Subcutaneous adipose tissue (tissue), 4 donors: Measurements from ENCODE around the gene RRP8. TPM values are rescaled to one million over a fixed set of nuclear protein-coding genes. Genes with fewer than 3 reads are reported as not detected.

Source experiments
- total RNA-seq, 4 donors: library from RNA; depleted of rRNA; stranded (reverse); fragments of >200 nt; gene quantifications; one replicate each; pipeline ENCODE4 v1.1.0, GENCODE V29; 2016
- TF ChIP-seq, protein P1 (sequence below): fragments of 450-650 bp; IDR thresholded peaks from one replicate; pipeline ENCODE4 v1.5.1; 2016; ENCODE audit warnings: low read depth, mild to moderate bottlenecking, control low read depth, antibody characterized with exemption, moderate library complexity

The RRP8 gene
- total RNA-seq, 4 donors from 2014 or later = 8.8 to 15.4 (median 9.8) TPM

DNA sequence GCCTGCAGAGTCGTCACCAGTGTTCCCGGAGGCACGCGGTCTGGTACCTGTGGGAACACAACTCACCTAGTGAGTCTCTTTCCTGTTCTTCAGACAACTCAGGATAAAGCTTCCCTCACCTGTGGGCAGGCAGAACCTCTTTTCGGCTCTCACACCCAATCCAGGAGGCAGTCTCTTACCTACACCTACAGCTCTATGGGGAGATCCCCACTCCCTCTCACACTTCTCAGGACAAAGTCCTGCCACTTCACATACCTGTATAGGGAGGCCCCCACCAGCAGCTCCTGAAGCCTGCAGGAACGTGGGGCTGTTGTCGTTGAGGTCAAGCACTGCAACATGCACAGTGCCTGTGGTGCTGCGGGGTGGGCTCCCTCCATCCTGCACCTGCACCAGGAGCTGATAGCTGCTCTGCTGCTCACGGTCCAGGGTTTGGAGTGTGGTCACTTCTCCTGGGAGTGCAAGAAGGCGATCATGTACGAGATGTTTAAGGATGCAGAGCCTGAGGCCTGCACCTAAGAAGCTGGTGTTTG, 28.0 kb upstream of the RRP8 start:
- TF ChIP-seq, protein P1, sequence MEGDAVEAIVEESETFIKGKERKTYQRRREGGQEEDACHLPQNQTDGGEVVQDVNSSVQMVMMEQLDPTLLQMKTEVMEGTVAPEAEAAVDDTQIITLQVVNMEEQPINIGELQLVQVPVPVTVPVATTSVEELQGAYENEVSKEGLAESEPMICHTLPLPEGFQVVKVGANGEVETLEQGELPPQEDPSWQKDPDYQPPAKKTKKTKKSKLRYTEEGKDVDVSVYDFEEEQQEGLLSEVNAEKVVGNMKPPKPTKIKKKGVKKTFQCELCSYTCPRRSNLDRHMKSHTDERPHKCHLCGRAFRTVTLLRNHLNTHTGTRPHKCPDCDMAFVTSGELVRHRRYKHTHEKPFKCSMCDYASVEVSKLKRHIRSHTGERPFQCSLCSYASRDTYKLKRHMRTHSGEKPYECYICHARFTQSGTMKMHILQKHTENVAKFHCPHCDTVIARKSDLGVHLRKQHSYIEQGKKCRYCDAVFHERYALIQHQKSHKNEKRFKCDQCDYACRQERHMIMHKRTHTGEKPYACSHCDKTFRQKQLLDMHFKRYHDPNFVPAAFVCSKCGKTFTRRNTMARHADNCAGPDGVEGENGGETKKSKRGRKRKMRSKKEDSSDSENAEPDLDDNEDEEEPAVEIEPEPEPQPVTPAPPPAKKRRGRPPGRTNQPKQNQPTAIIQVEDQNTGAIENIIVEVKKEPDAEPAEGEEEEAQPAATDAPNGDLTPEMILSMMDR = no peak

DNA sequence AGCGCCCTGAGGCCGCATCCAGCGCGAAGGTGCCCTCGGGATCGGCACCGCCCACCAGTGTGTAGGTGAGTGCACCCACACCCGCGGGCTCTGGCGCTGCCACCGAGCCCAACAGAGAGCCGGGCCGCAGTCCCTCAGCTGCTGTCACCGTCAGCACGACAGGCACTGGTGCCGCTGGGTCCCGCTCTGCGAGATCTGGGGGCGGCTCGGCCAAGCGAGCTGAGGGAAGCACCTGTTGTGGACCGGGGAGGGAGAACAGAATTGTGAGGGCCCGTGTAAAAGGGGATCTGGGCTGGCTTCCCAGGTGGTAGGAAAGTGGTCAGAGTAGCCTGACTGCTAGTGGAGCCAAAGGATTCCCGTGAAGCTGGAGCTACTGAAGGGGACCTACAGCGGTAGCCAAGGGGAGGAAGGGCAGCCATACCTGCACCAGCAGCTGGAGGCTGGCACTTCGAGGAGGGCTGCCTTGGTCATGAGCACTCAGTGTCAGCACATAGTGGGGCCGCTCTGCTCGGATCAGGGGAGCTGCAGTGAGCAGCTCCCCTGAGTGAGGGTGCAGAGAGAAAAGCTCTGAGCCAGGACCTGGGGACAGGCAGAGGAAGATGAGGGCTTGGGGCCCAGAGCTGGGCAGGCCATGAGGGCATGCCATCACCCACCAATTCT, 27.3 kb upstream of the RRP8 start:
- TF ChIP-seq, protein P1 = no peak

DNA sequence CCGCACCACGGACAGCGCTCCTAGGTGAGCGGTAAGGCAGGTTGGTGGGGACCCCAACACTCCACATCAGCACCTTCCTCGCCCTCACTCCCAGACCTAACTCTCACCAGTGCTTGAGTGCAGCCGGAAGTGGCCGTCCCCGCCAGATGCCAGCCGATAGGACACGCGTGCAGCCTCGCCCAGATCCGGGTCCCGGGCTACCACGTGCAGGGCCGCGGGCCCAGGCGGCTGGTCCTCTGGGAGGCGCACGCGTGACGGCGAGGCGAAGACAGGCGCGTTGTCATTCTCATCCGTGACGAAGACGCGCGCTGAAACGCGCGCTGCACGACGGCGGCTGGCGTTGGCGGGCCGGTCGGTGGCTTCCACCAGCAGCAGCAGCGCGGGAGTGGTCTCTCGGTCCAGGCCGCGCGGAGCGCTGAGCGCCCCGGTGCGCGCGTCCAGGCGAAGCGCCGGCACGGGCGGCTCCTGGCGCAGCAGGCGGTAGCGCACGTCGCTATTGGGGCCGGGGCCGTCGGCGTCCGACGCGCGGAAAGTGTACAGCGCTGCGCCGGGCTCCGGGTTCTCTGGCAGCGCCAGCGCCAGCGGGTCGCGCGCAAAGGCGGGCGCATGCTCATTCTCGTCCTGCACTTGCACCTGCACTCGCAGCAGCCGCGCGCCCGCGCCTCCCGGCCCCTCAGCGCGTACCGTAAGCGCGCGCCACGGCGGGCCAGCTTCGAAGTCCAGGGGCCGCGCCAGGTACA, 26.6 kb upstream of the RRP8 start:
- TF ChIP-seq, protein P1 = no peak

DNA sequence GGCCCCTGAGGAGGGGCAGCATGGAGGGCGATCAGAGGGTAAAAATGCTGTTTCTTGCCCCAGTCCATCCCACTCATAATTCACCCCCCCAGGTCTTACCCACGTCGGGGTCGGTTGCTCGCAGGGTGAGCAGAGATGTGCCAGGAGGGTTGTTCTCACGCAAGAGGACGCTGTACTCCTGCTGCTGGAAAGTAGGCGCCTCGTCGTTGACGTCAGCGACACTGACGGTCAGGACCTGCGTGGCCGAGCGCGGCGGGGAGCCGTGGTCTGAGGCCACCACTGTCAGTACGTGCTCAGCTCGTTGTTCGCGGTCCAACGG, 26.1 kb upstream of the RRP8 start:
- TF ChIP-seq, protein P1 = no peak

DNA sequence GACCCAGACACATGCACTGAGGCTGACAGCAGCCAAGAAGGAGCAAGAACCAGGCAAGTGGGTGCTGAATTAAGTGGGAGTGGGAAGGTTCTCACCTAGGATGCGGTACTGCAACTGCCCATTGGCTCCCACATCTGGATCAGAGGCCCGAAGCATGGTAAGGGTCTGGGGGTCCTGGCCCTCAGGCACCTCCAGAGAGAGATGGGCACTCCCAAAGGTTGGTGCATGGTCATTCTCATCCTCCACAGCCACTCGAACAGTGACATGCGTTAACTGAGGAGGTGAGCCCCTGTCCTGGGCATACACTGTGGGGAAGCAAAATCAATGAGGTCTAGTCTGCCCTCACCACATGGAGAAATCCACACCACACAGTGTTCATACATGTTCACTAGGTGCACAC, 25.1 kb upstream of the RRP8 start:
- TF ChIP-seq, protein P1 = no peak

DNA sequence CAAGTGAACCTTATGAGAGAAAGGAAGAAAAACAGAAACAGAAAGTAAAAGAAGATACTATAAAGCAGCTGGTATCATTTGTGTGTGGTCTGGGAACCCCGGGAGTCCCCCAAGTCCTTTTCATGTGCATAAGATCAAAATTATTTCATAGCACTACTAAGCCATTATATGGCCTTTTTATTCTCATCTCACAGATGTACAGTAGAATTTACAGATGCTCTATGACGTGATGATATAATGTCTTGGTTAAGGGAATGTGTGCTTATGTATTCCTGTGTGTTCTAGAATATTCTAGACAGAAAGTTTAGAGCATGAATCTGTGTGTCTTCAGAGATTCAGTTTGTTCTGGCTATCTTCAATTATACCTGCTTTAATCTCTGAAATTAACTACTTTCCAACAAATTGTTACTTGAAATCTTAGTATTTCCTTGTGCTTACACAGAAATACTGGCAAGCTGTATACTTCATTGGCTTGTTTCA, 24.4 kb upstream of the RRP8 start:
- TF ChIP-seq, protein P1 = no peak

DNA sequence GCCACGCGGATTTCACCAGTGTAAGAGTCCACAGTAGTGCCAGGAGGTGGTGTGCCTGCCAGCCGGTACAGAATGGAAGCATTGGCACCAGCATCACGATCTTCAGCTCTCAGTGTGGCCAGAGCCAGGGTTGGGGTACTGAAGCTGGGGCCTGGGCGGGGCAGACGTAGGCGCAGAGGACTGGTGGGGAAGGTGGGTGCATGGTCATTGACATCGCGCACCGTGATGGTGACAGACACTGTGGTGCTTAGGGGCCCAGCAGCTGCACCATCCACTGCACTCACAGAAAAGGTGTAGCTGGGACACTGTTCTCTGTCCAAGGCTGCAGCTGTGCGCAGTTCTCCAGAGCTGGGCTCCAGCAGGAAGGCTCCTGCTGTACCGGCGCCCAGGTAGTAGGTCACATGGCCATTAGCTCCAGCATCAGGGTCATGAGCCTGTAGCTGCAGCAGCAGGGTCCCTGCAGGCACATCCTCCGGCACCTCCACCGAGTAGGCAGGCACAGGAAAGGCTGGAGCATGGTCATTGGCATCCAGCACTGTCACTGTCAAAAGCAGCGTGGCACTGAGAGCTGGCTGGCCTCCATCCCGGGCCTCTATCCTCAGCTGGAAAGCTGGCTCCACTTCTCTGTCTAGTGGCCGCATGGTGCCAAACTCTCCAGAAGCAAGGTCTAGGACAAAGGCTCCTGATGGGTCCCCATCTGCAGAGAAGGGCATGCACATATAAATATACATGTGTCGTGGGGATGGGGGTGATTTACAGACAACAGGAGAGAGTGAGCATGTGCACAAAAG, 23.8 kb upstream of the RRP8 start:
- TF ChIP-seq, protein P1 = no peak
